GM20431 (cell line): Measurements from ENCODE around the gene SETBP1.

Experiments
- in situ Hi-C: fragments of 300-500 bp; cut with MseI, MboI; formaldehyde crosslinking; loops from one replicate; pipeline ENCODE4 v1.15.0; 2020; ENCODE audit warnings: low sequenced_read_pairs; ENCODE audit not compliant: unreplicated experiment

The SETBP1 gene

DNA sequence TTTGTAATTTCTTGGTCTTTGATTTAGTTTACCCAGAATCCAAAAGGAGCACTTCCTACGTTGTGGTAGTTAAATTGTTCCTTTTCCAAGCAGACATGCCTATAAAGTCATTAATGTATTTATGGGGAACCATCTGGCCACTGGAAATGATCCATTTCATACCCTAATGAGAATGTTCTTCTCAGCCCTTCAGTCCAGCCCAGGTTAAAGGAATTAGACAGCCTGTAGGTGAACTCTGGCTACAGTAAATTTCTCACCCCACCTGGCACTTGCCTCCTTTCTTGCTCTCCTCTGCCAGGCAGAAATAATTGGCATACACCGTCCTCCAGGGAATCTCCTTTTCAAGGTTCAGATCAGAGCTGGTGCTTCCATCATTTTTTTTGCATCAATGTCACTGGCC is 121.1 kb downstream of the SETBP1 start:
- in situ Hi-C loops: no loop called here

DNA sequence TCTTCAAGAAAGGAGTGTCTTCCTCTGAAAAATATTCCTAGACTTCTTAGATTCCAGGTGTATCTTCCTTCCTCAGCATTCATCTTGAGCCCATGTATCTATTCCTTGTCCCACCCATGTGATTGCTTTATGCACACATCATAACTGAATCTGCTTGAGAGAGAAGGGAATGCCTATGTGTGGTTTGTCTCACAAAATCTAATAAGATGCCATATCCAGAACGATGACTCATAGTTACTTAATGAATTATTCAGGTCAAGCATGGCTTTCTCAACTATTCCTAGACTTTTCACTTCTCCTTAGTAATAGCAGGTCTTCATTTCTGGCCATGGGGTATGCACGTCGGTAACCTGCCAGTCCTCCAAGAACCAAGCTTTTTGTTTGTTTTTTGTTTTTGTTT is 121.8 kb downstream of the SETBP1 start:
- in situ Hi-C loops: no loop called here

DNA sequence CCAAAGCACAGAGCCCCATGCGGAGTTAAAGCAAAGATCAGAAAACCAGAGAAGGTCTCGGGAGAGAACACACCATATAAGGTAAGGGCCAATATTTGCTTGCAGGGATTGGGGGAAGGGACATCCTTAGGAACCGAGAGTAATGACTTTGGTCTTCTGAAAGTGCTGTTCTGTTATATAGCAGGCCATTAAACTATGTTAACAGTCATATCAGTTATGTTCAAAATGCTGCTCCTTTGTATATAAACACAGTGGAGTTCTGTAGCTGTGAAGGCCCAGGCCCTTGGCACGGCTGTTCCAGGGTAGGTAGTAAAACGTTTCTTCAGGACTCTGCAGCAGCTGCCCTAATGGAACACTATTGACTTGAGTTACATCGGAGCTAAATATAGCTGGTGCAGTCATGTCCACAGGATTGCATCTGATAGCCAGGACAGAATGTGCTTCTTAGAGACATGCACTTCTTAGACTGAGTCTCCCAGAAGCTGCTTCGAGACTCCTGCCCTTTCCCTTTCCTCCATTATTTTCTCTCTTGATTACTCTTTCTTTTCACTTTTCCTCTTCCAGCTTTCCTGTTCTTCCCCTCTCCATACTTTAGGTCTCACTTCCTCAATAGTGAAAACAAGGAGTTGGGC is 122.4 kb downstream of the SETBP1 start:
- in situ Hi-C loops: no loop called here

DNA sequence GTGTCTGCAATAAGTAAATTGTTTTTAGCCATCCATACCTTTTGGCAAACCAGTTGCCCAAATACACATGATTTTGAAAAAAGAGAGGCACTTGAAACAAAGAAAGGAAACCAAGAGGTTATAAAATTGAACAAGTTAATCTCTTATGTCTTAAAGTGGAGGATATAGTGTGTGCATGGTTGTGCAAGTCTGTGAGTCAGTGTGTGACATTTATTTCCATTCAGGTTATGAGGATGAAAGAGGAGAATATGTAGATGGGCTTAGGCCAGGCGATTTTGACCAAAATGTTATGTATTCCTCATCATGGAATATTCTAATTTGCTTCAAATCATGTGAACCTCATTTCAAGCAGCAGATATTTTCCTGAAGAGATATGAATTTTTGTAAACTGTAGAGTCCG is 123.3 kb downstream of the SETBP1 start:
- in situ Hi-C loops: no loop called here

DNA sequence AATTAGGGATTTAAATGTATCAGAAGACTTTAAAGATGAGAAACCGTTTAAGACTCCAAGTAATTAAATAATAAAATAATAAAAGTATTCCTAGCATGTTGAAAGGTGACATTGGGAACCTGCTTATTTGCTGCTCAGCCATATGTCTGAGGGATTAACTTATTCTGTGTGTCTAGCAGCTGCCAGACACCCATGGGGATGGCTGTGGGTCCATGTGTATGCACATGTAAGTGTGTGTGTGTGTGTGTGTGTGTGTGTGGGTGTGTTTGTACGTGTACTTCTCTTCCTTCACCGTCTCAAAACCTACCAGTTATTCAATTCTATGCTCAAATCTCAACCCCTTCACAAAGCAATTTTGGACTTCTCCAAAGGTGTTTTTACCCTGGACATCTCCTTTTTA is 124.5 kb downstream of the SETBP1 start:
- in situ Hi-C loops: no loop called here

DNA sequence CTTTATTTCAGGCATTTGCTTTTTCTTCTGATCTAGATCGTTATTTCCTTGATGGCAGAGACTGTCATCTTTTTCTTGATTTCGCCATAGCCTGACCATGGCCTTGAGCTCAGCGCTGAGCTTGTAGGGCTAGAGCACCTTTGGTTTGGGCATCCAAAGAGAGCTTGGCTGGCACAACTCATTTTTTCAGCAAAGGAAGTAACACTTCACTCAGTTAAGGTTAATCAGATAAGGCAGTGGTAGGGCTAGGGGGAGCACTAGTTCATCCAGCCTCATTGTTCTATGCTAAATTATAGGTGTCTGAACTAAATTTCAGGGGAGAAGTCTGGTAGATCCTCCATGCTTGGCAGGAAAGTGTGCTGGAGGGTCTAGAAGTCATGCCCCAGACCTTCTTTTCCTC is 125.0 kb downstream of the SETBP1 start:
- in situ Hi-C loops: no loop called here

DNA sequence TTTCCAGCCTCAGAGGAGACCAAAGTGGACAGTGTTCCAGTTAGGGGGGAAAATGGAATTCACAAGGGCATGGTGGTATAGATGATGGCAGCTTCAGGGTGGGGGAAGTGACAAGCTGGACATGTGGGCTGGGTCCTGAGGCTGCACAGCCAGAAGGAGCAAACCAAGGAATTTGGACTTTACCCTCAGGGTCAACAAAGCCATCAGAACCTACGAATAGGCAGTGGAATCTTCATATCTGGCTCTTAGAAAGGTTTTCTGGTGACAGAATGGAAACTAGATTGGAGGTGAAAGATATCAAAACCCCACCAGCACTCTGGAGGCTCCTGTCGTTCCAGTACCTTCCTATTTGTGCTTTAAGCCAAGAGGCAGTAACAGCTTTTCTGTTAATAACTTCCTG is 127.1 kb downstream of the SETBP1 start:
- in situ Hi-C loops: no loop called here

DNA sequence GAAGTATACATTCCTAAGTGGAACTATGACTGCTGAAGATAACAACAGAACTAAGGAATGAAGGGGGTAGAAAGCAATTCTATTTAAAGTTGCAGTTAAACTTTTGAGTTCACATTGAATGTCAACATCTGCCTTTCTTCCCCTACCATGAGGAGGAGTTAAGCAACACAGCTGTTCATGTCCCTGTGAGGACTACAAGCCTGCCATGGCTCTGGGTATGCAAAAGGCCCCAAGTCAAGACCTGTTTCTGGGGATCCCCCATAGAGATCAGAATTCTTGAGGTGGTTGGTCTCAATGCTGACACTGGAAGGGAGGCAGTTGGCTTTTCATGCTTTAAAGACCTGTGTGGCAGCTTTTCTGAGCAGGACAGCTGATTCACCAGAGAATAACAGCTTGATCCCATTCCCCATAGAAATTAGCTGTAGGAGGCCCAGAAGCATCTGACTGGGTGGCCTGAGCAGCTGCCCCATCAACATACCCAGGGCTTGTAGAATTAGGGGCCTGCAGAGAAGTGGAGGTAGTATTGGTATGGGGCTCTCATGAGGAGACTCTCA is 131.0 kb downstream of the SETBP1 start:
- in situ Hi-C loops: no loop called here

DNA sequence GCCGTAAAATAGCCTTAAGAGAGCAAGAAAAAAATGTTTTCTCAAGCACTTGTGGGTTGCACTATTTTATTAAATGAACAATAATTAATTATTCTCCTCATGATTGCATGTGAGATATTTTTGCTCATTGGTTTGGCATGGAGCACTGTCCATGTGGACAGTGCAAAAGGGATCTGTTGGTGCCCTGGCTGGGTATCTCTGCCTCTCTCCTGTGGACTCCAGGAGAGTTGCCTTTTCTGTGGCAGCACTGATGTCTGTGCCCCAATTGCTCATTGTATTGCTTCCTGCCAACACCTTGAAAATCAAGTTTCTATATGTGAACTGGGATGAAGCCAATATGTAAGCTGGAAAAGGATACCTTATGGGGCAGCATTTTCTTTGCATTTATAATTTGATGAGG is 131.7 kb downstream of the SETBP1 start:
- in situ Hi-C loops: no loop called here

DNA sequence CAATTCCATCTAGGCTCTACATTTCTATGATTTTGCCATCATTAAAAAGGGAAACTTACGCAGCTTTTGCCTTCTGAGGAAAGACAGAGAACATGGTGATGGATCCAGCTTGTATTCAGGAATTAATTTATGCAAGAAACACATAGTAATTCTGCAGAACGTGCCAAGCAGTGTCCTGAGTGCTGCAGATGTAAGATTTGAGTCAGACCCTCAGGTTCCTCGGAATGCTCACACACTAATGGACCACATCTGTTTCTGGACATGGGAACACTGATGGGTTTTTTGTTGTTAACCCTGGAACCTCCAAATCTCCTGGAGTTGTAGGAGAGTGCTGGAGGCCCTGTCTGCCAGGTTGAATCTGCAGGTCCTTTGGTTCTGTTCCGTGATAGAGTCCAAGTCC is 132.9 kb downstream of the SETBP1 start:
- in situ Hi-C loops: no loop called here

DNA sequence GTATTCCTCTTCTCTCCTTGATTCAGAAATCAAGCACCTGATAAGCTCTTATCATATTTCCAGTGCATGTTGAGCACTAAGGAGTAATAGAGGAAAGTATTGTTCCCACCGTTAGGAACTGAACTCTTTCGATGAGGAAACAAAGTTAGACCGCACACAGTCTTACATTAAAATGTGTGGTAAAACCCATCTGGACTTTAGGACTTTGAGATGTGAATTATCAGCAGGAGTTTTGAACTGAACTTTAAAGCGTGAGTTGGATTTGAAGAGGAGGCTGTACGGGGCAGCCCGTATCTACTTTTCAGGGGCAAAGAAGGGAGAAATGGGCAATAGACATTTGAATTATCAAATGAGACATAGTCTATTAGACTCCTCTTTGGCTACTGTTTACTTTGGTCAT is 134.4 kb downstream of the SETBP1 start:
- in situ Hi-C loops: no loop called here

DNA sequence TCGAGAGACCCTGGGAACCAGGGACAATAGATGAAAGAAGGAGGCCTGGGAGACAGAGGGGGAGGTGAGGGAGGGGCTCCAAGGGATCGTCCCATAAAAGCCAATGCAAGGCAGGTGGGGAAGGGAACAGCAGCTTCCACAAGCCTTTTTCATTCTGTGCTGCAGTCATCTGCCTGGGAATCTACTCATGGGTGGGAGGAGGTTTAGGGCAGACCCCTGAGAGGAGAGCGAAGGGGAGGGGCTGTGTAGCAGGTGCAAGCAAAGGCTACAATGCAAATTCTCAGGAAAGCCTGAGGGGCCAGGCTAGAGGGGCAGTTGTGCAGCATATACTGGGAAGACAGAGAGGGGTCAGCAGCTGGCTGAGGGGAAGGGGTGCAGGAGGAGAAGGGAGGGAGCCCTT is 135.4 kb downstream of the SETBP1 start:
- in situ Hi-C loops: no loop called here

DNA sequence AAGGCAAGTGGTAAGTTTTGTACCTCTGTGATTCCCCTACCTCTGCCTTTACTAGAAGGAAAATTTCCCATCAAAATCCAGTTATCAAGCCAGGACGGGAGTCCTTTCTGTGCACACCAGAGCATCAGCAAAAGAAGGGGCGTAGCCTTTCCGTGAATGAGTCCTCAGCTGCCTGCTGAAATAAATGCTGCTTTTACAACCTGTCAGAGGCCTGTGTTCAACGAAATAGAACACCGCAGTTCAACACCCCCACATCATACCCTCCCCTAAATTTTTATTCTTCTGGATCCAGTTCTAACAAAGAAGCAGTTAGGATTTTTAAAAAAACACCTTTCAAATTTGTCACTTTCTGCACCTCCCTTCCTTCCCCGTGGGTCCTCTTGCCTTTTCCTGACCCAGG is 135.8 kb downstream of the SETBP1 start:
- in situ Hi-C loops: no loop called here

DNA sequence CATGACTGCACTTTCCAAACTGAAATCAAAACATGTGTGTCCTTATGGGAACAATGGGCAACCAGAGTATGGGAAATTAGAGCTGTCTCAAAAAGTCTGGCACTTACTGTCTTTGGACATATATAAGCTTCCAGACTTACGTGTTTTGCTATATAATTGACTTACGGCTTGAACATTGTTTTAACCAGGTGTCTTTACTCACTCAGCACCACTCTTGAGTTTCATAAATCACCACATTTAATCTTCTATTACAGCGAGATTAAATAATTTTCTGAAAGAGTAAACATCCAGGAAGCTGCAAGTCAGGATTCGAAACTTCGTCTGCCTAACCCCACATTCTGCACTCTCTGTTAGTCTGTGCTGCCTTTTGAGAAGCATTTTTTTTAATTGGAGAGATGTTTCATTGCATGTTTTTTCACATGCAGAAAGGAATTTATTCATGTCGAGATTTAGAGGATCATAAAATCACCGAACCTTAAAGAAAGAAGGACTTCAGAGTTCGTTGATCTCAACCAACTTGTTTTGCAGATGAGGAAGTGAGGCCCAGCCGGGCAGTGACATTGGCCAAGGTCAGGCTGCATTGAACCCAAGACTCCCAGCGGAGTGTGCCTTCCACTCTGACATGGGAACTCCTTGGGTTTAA is 137.3 kb downstream of the SETBP1 start:
- in situ Hi-C loops: no loop called here

DNA sequence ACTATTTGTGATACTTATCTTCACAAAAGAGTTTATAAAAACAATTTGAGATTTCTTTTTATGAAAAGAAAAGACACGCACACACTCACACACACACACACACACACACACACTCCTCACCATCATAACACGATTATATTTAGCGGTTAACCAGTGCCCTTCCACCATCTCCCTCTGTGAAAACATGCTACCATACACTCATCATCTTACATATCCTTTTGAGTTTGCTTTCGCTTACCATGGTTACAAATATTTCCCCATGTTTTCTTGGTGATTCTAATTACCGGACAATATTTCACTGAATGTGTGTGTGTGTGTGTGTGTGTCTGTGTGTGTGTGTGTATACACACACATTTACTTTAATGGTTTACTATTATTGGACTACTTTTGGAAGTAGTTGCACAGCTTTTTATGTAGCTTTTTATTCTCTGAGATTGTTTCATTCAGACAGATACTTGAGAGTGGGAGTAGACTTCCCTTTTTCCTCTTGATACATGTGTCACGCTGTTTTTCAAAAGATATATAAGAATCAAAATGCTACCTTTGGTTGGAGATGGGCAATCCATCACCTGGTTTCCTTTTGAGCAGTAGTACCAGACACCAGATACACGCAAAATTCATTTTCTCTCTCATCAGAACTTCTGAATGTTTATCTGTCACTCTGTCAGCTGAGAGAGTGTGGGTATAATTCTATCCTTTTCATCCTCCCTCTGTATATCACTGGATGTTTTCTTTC is 138.1 kb downstream of the SETBP1 start:
- in situ Hi-C loops: no loop called here

DNA sequence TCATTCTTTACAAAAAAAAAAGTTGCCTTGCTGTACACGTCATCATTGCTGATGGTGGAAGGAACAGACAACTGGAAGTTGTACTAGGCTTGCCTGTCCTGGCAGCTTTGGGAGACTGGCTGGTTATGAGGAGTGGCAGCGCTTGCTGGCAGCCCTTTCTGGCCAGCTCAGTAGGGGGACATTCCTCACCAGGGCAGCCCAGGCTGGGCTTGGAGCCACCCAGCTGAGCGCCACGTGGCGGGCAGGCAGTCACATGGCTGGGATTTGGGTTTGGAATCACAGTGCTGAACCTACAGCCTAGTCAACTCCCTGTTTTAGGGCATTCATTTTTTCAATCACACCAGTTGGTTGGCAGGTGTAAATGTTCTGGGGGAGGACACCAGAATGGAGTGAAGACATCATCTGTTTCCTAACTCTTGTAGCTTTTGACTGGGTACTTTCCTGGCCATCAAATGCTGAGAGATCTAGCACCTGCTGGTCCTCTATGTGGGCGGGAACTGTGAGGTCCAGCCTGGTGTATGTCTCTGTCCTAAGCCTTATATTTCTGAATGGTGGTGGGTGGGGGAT is 139.3 kb downstream of the SETBP1 start:
- in situ Hi-C loops: no loop called here

DNA sequence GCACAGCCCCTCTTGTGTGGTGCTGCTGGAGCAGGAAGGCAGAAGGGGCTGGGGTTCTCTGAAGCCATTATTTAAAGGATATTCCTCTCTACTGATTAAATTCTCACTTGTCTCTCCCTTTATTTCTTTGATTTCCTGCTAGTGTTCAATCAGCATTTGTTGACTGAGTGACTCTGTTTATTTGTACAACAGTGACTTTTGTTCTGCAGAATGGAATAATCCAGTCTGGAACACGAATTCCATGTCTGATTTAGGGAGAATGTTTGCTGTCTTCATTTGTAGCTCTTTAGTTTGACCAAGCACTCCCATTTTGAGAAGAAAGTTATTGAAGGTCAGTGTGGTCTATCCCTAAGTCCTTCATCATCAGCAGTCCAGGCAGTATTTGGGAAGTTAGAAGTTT is 141.2 kb downstream of the SETBP1 start:
- in situ Hi-C loops: no loop called here

DNA sequence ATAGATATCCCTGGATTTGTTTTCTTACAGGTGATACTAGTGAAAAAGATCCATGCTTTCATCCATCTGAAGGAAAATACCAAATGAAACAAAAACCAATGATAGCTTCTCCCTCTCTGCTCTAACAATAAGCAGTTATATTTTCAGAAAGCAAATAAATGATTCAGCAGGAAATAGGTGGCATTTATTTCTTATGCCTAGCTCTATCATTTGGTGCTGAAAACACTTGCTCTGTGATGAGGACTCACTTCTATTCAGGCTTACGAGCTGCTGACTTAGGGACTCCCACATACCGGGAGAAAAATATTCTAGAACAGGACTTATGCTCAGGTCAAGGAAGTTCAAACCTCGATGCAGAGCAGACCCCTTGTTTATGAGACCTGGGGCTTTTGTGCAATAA is 142.6 kb downstream of the SETBP1 start:
- in situ Hi-C loops: no loop called here

DNA sequence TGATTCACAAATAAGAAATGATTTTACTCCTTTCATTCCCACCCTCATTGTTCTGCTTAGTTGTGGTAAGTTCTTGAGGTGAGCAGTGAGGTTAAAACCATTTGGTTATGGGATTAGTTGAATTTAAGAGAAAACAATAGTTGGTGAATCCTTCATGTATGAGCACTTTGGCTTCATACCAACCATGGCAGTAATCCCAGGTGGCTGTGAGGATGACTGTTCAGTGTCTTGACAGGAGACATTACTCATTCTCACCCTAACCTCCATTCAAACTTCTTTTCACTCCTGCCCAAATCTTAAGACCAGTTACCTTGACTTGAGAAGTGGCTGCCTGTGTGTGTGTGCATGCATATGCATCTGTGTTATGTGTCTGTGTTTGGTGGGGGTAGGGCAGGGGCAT is 143.1 kb downstream of the SETBP1 start:
- in situ Hi-C loops: no loop called here

DNA sequence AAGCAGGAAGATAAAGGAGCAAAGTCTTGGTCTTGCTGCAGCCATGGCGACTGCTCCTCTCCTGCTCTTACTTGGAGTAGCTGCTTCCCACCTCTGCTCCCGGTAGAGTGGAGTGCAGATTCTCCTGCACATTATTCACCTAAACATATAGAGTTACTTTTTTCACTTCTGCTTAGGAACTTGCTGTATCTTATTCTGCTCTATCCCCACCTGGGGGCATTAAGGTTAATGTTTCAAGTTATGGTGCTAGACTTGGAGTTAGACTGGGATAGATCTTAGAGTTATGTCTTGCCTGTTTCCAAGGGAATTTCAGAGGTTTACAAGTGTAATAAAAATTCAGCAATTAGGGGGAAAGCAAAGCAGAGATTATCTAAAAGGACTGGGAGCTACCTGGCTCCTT is 144.2 kb downstream of the SETBP1 start:
- in situ Hi-C loops: no loop called here
